Activated T-helper 2 cell treated with anti-CD3 and anti-CD28 coated beads, Interferon-gamma antibody, Interleukin-2, Interleukin-4, amounts not matched to agents 10 μg/mL and 5 μg/mL and 100 μg/mL, durations not matched to agents 14 hours and 24 hours and 36 hours (primary cell): ENCODE results near the gene FANCB. TPM values are rescaled to one million over a fixed set of nuclear protein-coding genes. Genes with fewer than 3 reads are reported as not detected.

Experiments
- DNase-seq: peaks from one replicate; pipeline ENCODE4 v3.0.0; 2021; ENCODE audit warnings: low spot score
- H3K27ac Mint-ChIP-seq: one replicate; pipeline ENCODE4 v1.8.0; 2021; ENCODE audit warnings: mixed read lengths
- H3K27me3 Mint-ChIP-seq: one replicate; pipeline ENCODE4 v1.8.0; 2021; ENCODE audit warnings: low read depth, mixed read lengths
- H3K36me3 Mint-ChIP-seq: one replicate; pipeline ENCODE4 v1.8.0; 2021; ENCODE audit warnings: low read depth, mixed read lengths
- H3K4me1 Mint-ChIP-seq: one replicate; pipeline ENCODE4 v1.8.0; 2021; ENCODE audit warnings: low read depth, mixed read lengths
- H3K4me3 Mint-ChIP-seq: one replicate; pipeline ENCODE4 v1.8.0; 2021; ENCODE audit warnings: low read depth, mild to moderate bottlenecking, moderate library complexity, mixed read lengths
- H3K9me3 Mint-ChIP-seq: one replicate; pipeline ENCODE4 v1.8.0; 2021; ENCODE audit warnings: mixed read lengths
- intact Hi-C: fragments of 100-400 bp; cut with micrococcal nuclease; formaldehyde crosslinking; loops from one replicate; pipeline ENCODE4 v1.15.1; 2023
- total RNA-seq: library from RNA; stranded (reverse); gene quantifications from 2 replicates; pipeline ENCODE4 v1.2.3, GENCODE V29; 2022

FANCB gene
- 14.2 and 14.6 TPM in 2 replicates for total RNA-seq

- intact Hi-C loops, result loop anchor here (1.0 to 2.0 kb wide), 4 partner anchors 38 to 462 kb away; partner anchors contain the start of gene PIGA
- no peaks in the 10 kb centered on the region for H3K9me3 Mint-ChIP-seq
- peaks cover 27% of the 10 kb centered on the region for H3K36me3 Mint-ChIP-seq
- peak within 1 kb of the TSS; percentile 83 for H3K4me3 Mint-ChIP-seq
- DNase-seq, result peak; percentile 93
- H3K4me1 Mint-ChIP-seq, result peaks cover 27% of the 10 kb centered on the region
- peak within 1 kb of the TSS; percentile 80 for H3K27ac Mint-ChIP-seq
- no peaks in the 10 kb centered on the region for H3K27me3 Mint-ChIP-seq
Measured at GRCh38 chrX:14872851-14873675, at the start of gene FANCB, which contains the start of gene MOSPD2. Gene FANCB (minus strand): TSS chrX:14873069. CDS start chrX:14865510, 7,559 bp downstream. Gene MOSPD2 (plus strand): TSS chrX:14873421. CDS start chrX:14873529, 108 bp downstream.

GRCh38 chrX:14922437-14922836 lies 49.6 kb upstream of the FANCB start:
- no peaks in the 10 kb centered on the region for H3K27me3 Mint-ChIP-seq
- intact Hi-C loops, result no loop called here
- no peak overlapping the region for H3K4me3 Mint-ChIP-seq
- DNase-seq, result no peak
- H3K9me3 Mint-ChIP-seq, result no peaks in the 10 kb centered on the region
- H3K27ac Mint-ChIP-seq, result no peak overlapping the region
- peaks cover 4% of the 10 kb centered on the region for H3K36me3 Mint-ChIP-seq
- H3K4me1 Mint-ChIP-seq, result no peaks in the 10 kb centered on the region

- no peak for DNase-seq
- intact Hi-C loops, result no loop called here
- no peaks in the 10 kb centered on the region for H3K9me3 Mint-ChIP-seq
- peaks cover 14% of the 10 kb centered on the region for H3K36me3 Mint-ChIP-seq
- no peak overlapping the region for H3K27ac Mint-ChIP-seq
- H3K4me3 Mint-ChIP-seq, result no peak overlapping the region
- H3K4me1 Mint-ChIP-seq, result no peaks in the 10 kb centered on the region
- H3K27me3 Mint-ChIP-seq, result no peaks in the 10 kb centered on the region
Measured at GRCh38 chrX:14920196-14920595, 47.3 kb upstream of the FANCB start.

GRCh38 chrX:14919407-14919806 lies 46.5 kb upstream of the FANCB start:
- Mint-ChIP-seq H3K36me3 (peaks cover 14% of the 10 kb centered on the region), H3K4me1 (no peaks in the 10 kb centered on the region), H3K9me3 (no peaks in the 10 kb centered on the region), H3K27me3 (no peaks in the 10 kb centered on the region), H3K27ac (no peak overlapping the region), H3K4me3 (no peak overlapping the region)
- DNase-seq, result no peak
- intact Hi-C loops, result no loop called here

GRCh38 chrX:14916017-14916674 lies 43.3 kb upstream of the FANCB start:
- Mint-ChIP-seq H3K4me3 (no peak overlapping the region), H3K27me3 (no peaks in the 10 kb centered on the region), H3K36me3 (peaks cover 27% of the 10 kb centered on the region), H3K9me3 (no peaks in the 10 kb centered on the region), H3K4me1 (no peaks in the 10 kb centered on the region), H3K27ac (no peak overlapping the region)
- intact Hi-C loops, result no loop called here
- DNase-seq, result no peak

- H3K9me3 Mint-ChIP-seq, result no peaks in the 10 kb centered on the region
- H3K36me3 Mint-ChIP-seq, result peaks cover 30% of the 10 kb centered on the region
- no peaks in the 10 kb centered on the region for H3K27me3 Mint-ChIP-seq
Measured at GRCh38 chrX:14915596-14915995, 42.7 kb upstream of the FANCB start.

GRCh38 chrX:14913241-14913640 lies 40.4 kb upstream of the FANCB start:
- no peak overlapping the region for H3K4me3 Mint-ChIP-seq
- H3K27ac Mint-ChIP-seq, result no peak overlapping the region
- peaks cover 33% of the 10 kb centered on the region for H3K36me3 Mint-ChIP-seq
- intact Hi-C loops, result no loop called here
- no peaks in the 10 kb centered on the region for H3K27me3 Mint-ChIP-seq
- H3K4me1 Mint-ChIP-seq, result no peaks in the 10 kb centered on the region
- no peaks in the 10 kb centered on the region for H3K9me3 Mint-ChIP-seq
- no peak for DNase-seq

More at GRCh38 chrX:14915596-14915995, 42.7 kb upstream of the FANCB start:
- intact Hi-C loops, result no loop called here
- no peak for DNase-seq
- H3K27ac Mint-ChIP-seq, result no peak overlapping the region
- no peak overlapping the region for H3K4me3 Mint-ChIP-seq
- no peaks in the 10 kb centered on the region for H3K4me1 Mint-ChIP-seq

- intact Hi-C loops, result no loop called here
- no peak overlapping the region for H3K27ac Mint-ChIP-seq
- no peak for DNase-seq
- peaks cover 39% of the 10 kb centered on the region for H3K36me3 Mint-ChIP-seq
- H3K4me1 Mint-ChIP-seq, result peaks cover 2% of the 10 kb centered on the region
- no peaks in the 10 kb centered on the region for H3K27me3 Mint-ChIP-seq
- peaks cover 11% of the 10 kb centered on the region for H3K9me3 Mint-ChIP-seq
- H3K4me3 Mint-ChIP-seq, result no peak overlapping the region
Measured at GRCh38 chrX:14903891-14904290, 31.0 kb upstream of the FANCB start.

GRCh38 chrX:14902537-14902936 lies 29.7 kb upstream of the FANCB start:
- Mint-ChIP-seq H3K4me3 (no peak overlapping the region), H3K27ac (no peak overlapping the region), H3K4me1 (peaks cover 2% of the 10 kb centered on the region), H3K9me3 (peaks cover 11% of the 10 kb centered on the region), H3K27me3 (no peaks in the 10 kb centered on the region), H3K36me3 (peaks cover 43% of the 10 kb centered on the region)
- DNase-seq, result no peak
- intact Hi-C loops, result no loop called here

- no peak overlapping the region for H3K4me3 Mint-ChIP-seq
- intact Hi-C loops, result no loop called here
- H3K9me3 Mint-ChIP-seq, result peaks cover 7% of the 10 kb centered on the region
- peaks cover 4% of the 10 kb centered on the region for H3K4me1 Mint-ChIP-seq
- H3K27ac Mint-ChIP-seq, result peak overlapping the region; percentile 70
- DNase-seq, result no peak
- no peaks in the 10 kb centered on the region for H3K27me3 Mint-ChIP-seq
- peaks cover 52% of the 10 kb centered on the region for H3K36me3 Mint-ChIP-seq
Measured at GRCh38 chrX:14899607-14900006, 26.7 kb upstream of the FANCB start.

GRCh38 chrX:14897042-14897441 lies 24.2 kb upstream of the FANCB start:
- no peak overlapping the region for H3K4me3 Mint-ChIP-seq

GRCh38 chrX:14896273-14896672 lies 23.4 kb upstream of the FANCB start:
- intact Hi-C loops, result no loop called here
- peak overlapping the region; percentile 34 for H3K27ac Mint-ChIP-seq
- peaks cover 4% of the 10 kb centered on the region for H3K4me1 Mint-ChIP-seq
- no peak overlapping the region for H3K4me3 Mint-ChIP-seq
- peaks cover 33% of the 10 kb centered on the region for H3K36me3 Mint-ChIP-seq
- no peak for DNase-seq
- H3K9me3 Mint-ChIP-seq, result no peaks in the 10 kb centered on the region
- H3K27me3 Mint-ChIP-seq, result no peaks in the 10 kb centered on the region

More at GRCh38 chrX:14897042-14897441, 24.2 kb upstream of the FANCB start:
- Mint-ChIP-seq H3K36me3 (peaks cover 35% of the 10 kb centered on the region), H3K4me1 (peaks cover 4% of the 10 kb centered on the region), H3K27me3 (no peaks in the 10 kb centered on the region), H3K9me3 (no peaks in the 10 kb centered on the region), H3K27ac (no peak overlapping the region)
- intact Hi-C loops, result no loop called here
- no peak for DNase-seq

- Mint-ChIP-seq H3K4me3 (no peak overlapping the region), H3K27me3 (no peaks in the 10 kb centered on the region), H3K36me3 (peaks cover 12% of the 10 kb centered on the region), H3K4me1 (peaks cover 8% of the 10 kb centered on the region), H3K9me3 (no peaks in the 10 kb centered on the region), H3K27ac (no peak overlapping the region)
- DNase-seq, result no peak
- intact Hi-C loops, result loop anchor here (10.0 kb wide), 1 partner anchor 149 kb away; no protein-coding TSS in a partner anchor
Measured at GRCh38 chrX:14886252-14886651, 13.4 kb upstream of the FANCB start.
